AG08396 (cell line): ENCODE data around the gene SLC26A2.
A peak's percentile ranks its signal among the peaks of the same experiment; 100 is the strongest.
"Not testable (repeated sequence)": the region's sequence is repeated elsewhere in the genome, so short reads cannot be mapped to it uniquely, and the experiment has no call there.

Experiments
- DNase-seq: peaks from one replicate; pipeline ENCODE4 v3.0.0; 2012; ENCODE audit warnings: low spot score, mixed read lengths

Gene SLC26A2

DNA sequence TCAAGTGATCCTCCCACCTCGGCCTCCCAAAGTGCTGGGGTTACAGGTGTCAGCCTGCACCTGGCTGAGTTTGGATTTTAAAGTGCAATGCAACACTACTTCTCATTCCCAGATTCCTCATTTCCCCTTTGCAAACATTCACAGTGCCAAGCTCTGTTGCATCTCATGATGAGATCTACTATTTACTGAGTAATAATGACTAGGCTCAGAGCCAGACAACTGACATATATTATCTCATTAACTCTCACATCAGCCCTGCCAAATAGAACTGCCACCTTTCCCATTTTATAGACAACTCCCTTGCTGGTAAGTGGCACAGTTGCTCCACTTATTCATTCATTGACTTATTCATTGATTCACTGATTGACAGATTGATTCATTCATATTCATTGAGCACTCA, 22.9 kb upstream of the SLC26A2 start:
- DNase-seq, result no peak

DNA sequence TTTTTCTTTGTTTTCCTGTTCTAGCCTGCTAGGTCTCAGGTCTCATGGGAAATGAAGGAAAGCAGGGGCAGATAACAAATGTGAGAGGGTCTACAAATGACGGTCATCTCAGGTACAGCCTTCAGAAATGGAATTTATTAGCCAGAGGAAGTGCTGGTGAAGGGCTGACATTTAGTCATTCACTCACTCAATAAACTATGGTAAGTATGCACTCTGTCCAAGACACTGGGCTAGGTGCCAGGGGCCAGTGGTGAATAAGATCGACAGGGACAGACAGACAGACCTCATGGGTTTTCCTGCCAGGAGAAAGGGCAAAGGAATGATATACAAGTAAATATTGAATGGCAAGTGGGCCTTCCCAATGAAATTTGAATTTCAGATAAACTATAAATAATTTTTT, 22.3 kb upstream of the SLC26A2 start:
- DNase-seq, result no peak

DNA sequence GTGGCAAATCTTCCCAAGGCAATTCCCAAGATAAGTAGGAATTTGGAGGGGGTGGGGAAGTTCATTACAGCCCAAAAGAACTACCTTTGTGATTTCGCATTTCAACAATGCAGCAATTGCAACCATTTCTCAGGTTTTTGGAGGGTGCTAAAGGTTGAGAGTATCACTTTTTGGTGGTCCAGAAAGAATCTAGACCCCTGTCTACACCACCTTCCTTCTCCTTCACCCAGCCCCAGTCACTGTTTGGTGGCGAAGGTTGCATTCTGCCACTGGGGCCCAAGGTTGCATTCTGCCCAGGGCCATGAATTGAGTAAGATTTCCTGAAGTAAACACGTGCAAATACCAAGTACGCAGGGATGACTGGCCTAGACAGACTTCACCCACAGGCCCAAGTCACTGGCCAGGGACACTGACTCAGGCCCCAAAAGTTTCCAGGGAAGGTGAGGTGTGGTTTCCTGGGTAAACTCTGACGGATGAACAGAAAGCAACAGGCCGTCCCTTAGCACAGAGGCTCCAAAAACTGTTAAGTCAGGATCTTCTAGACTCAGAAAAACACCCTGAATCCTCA, 21.7 kb upstream of the SLC26A2 start:
- DNase-seq, result peak; percentile 85

DNA sequence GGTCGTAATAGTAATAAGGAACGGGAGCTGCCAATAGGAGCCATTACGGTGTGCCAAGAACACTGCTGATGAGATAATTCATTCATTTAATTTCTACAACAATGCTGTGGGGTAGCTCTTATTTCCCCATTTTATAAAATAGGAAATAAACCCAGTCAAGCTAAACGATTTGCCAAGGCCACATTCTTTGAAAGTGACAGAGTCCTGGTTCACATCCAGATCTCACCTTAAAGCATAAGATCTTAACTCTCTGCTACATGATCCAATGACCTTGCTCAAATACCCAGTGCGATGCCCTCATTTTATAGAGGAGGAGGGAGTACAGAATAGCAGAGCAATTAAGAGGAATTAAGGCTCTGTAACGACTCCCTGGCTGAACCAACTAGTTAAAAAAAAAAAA, 21.0 kb upstream of the SLC26A2 start:
- no peak for DNase-seq

GRCh38 chr5:149940077-149940574, 20.4 kb upstream of the SLC26A2 start:
- no peak for DNase-seq

- no peak for DNase-seq
These were observed 19.5 kb upstream of the SLC26A2 start for GRCh38 chr5:149940941-149941644.

GRCh38 chr5:149941795-149942194, 18.8 kb upstream of the SLC26A2 start:
- DNase-seq, result no peak

DNA sequence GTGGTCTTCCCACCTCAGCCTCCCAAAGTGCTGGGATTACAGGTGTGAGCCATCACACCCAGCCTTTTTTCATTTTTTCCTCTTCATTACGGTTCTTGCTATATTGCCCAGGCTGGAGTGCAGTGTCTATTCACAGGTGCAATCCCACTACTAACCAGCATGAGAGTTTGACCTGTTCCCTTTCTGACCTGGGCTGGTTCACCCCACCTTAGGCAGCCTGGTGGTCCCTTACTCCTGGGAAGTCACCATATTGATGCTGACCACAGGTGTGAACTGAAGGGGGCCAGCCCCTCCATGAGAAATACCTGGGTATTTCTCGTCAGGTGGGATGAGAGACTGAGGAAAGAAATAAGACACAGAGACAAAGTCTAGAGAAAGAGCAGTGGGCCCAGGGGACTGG, 18.4 kb upstream of the SLC26A2 start:
- no peak for DNase-seq

GRCh38 chr5:149942741-149943169, 17.8 kb upstream of the SLC26A2 start:
- not testable (repeated sequence) for DNase-seq

GRCh38 chr5:149943177-149943949, 17.2 kb upstream of the SLC26A2 start:
- not testable (repeated sequence) for DNase-seq

DNA sequence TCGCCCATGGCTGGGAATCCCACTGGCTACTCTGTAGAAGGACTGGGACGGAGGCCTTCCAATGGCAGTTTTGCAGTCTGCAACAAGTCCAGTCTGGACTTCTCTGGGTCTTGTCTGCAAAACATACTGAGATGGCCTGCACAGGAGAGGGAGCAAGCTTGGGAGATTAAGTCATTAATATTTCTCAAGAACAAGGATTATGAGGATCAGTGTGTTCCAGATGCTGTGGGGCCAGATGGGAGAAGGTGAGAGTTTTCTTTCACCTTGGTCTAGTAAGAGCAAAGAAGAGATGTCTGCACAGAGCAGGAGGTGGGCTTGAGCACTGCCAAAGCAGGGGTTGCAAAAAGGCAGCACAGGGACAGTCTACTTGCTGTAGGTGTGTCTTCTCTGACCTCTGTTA, 15.9 kb upstream of the SLC26A2 start, which contains the start of gene PDE6A:
PDE6A (minus strand) TSS at position 128 of the 400 bp plus-strand sequence; CDS start at position 8, 120 bp downstream.
- no peak for DNase-seq

DNA sequence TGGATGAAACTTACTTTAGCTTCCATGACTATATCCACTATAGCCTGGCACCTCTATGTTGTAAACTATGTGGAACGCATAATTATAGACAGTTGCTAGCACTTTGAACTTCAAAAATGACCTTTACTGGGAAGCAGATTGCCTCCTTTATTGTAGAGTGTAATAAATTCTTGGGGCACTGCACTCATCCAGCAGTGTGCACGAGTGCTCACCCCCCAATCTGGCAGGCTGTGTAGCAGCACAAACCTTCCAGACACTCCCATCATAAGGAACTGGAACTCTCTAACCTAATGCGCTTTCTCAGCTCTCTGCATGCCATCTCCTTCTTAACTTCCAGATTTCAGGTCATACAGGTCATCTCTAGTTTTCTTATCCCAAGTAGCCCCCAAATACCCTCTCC, 14.4 kb upstream of the SLC26A2 start:
- no peak for DNase-seq

DNA sequence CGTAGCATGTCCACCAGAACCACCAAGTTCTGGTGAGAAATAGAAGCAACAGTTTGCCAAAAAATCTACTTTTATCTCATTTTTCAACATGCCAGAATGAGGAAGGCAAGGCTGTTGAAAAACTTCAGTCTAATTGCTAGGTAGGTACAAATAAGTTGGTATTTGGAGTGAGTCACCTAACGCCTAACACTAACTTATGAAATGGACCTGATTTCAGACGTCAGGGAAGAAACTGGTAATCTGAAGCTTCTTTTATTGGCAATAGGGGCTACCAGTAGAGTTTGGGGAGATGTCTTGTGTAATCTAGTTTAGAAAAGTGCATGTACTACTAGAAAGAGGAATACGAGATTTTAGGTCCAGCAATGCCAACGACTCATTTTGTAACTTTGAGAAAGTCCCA, 11.6 kb upstream of the SLC26A2 start:
- no peak for DNase-seq

DNA sequence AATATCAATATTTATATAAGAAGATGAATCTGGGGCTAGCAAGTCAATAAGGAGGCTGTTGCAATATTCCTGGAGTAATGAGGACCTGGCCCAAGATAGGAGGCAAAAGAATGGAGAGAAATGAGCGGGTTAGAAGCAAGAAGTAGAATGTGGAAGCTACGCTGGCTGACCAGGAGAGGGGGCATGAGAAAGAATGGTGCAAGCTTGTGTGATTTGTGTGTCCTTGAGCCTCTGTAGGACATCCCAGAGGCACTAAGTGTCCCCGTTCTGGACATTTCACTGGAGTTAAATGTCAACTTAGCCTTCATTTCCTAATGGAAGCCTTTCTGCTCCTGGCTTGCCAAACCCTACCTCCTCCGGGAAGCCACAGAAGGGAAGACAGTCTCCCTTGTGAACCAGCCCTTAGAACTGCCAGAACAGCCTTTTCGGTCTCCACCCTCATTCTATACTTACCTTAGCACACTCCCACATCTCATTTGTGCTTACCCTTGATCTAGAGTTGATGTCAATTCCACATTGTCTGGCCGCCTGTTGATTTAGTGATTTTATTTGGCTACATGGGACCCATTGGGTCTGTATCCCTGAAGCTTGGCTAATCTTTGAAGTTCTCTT, 9.3 kb upstream of the SLC26A2 start:
- DNase-seq, result no peak

- DNase-seq, result no peak
These were observed 7.0 kb upstream of the SLC26A2 start for GRCh38 chr5:149953436-149954121.

GRCh38 chr5:149954798-149955197, 5.8 kb upstream of the SLC26A2 start:
- DNase-seq, result no peak

DNA sequence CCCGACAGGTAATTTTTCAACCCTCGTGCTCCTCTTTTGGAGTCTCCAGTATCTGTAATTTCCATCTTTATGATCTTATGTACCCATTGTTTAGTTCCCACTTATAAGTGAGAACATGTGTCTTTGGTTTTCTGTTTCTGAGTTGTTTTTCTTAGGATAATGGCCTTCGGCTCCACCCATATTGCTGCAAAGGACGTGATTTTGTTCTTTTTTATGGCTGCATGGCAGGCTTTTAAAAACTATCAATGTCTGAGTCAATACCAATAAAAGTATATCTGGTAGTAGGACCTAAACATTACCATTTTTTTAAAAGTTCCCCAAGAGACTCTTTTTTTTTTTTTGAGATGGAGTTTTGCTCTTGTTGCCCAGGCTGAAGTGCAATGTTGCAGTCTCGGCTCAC, 3.9 kb upstream of the SLC26A2 start:
- DNase-seq, result no peak

DNA sequence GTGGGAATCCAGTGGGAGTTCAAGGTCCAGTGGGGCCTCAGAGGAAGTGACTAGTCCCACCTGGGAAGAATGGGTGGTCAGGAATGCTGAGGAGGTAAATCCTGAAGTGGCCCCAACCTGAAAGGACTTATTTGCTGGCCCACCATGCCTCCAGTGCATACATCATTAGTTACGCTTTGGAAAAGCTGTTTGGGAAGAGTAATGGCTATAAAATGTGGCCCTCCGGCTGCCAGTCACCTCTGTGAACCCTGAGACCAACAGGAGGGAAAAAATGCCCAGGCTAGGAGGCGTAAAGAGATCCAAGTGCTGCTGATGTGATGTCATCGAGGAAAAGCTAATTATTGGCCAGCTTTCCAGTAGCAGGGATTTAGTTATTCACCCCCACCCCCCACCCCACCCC, 2.7 kb upstream of the SLC26A2 start:
- DNase-seq, result no peak

DNA sequence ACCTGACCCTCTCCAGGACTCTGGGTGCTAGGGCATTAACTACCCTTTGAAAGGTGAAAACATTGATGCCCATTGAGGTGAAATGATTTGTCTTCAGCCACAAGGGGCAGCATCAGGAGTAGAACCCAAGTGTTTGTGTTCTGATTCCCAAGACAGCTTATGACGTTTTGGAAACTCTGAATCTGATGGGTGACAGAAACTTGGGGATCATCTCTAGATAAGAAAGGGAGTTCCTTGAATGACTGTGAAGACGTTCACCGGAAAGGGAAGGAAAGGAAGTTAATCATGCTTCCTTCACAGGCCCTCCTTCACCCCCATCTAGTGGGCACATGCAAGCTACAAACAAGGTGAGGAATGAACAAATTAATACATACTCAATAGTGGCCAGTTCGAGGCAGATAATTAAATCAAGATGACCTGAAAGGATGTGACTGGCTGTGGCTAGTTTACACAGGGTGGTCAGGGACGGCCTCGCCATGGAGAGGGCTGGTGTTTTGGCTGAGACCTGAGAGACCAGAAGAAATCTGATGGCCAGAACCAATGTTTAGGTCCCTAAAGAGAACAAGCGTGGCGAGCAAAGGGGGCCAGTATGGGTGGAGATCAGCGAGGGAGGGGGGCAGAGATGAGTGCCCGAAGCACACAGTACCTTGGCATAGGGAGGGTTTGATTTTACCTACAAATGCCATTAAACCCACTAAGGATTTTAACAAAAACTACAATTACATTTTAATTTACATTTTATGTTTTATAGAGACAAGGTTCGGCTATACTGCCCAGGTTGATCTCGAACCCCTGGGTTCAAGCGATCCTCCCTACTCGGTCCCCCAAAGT, 937 bp upstream of the SLC26A2 start:
- peak; percentile 67 for DNase-seq

- DNase-seq, result no peak
These were observed 678 bp downstream of the SLC26A2 start for GRCh38 chr5:149961186-149961685.

GRCh38 chr5:149961957-149962409, 1.4 kb downstream of the SLC26A2 start:
- peak; percentile 70 for DNase-seq
